Measurements from ENCODE around the gene FIG4. TPM values are rescaled to one million over a fixed set of nuclear protein-coding genes. Genes with fewer than 3 reads are reported as not detected.

FIG4 gene
- total and polyA plus RNA-seq, 2 of the 13 experiments (the other 11 are each of a cell fraction or from before 2014, with no cell fraction given): 5.5 to 7.9 TPM

DNA sequence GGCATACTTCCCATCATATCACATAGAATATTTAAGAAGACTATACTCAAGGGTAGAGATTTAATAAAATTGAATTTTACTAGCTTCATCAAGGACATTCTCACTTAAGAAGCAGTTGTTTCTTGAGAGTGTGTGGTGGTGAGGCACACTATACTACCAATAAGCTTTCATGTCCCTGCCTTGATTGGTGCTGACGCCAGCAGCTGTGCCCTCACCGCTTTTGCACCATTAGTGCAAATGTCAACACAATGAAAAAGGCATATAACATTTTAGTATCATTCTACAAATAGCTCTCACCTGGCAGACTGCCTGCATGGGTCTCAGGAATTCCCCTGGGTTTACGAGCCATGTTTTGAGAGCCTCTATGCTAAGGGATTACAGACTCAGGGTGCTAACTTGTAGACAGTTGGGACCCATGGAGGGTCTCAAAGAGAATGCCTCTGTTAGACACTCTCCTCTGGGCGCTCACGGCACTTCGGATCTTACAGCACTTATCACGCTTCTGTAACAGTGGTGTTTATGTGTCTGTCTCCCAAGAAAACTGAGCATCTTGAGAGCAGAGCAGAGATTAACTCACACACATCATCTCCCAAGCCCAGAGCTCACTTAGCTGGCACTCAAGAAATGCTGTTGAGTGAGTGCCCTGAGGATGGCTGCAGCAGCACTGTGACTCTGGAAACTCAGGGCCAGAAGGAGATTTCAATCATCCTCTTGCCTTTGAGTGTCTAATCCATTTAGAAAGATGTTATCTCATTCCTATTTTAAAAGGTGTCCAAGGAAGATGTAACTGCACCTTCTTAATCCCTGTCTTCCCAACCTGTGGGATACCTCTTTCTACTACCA lies 143.7 kb downstream of the FIG4 start (continued):
- TF ChIP-seq, protein P1, sequence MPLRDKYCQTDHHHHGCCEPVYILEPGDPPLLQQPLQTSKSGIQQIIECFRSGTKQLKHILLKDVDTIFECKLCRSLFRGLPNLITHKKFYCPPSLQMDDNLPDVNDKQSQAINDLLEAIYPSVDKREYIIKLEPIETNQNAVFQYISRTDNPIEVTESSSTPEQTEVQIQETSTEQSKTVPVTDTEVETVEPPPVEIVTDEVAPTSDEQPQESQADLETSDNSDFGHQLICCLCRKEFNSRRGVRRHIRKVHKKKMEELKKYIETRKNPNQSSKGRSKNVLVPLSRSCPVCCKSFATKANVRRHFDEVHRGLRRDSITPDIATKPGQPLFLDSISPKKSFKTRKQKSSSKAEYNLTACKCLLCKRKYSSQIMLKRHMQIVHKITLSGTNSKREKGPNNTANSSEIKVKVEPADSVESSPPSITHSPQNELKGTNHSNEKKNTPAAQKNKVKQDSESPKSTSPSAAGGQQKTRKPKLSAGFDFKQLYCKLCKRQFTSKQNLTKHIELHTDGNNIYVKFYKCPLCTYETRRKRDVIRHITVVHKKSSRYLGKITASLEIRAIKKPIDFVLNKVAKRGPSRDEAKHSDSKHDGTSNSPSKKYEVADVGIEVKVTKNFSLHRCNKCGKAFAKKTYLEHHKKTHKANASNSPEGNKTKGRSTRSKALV (CRISPR knock-in tag; IDR thresholded peaks at IDR 0.05): no peak
- no peak for TF ChIP-seq ZNF160 (CRISPR knock-in tag; IDR thresholded peaks at IDR 0.05)

DNA sequence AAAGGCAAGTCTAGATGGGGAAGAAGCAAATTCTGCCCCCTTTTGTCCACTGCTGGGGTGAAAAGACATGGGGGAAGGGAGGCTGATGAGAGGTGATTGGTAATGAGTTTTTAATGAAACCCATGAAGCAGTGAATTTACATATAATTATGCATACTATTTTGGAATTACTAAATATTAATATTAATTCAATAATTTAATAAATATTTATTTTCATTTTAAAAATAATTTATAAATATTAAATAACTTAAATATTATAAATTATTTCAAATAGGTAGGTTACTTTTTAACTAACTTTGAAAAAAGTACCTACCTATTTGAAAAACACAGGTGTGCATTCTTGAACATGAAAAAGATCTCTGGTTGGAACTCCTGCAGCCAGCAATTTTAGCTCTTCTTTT lies 148.9 kb downstream of the FIG4 start:
- DNase-seq (ENCODE audit: low spot score) (no peak), ATAC-seq (no peak), FAIRE-seq (no peak)
- Histone ChIP-seq H3K4me2 (ENCODE audit: low read depth, low read length) (no peak overlapping the region), H3K27ac (ENCODE audit: extremely low read length, insufficient read depth, low read length) (no peak overlapping the region), H3K36me3 (replicated peaks in 1 of 2; ENCODE audit: control insufficient read depth in 1 of 2, insufficient read depth in 2 of 2, low read length in 2 of 2) (no peaks in the 10 kb centered on the region), H3K4me1 (ENCODE audit: insufficient read depth, low read length) (no peaks in the 10 kb centered on the region), H4K20me1 (ENCODE audit: insufficient read depth, low read length) (no peaks in the 10 kb centered on the region), H2AFZ (ENCODE audit: low read length) (no peak overlapping the region), H3K4me3 (replicated peaks in 1 of 3; ENCODE audit: insufficient read depth in 1 of 3, low read depth in 2 of 3, low read length in 3 of 3) (no peak overlapping the region), H3K9me3 (ENCODE audit: low read length) (no peaks in the 10 kb centered on the region), H3K79me2 (ENCODE audit: insufficient read depth, low read length) (no peaks in the 10 kb centered on the region), H3K27me3 (ENCODE audit: control insufficient read depth in 1 of 2, insufficient read depth in 2 of 2, low read length in 2 of 2) (no peaks in the 10 kb centered on the region), H3K9ac (ENCODE audit: insufficient read depth, low read depth, low read length) (no peak overlapping the region)
- ChIA-PET CTCF (ENCODE audit: low intra/inter-chr PET ratio, low total read pairs) (no interaction called here), POLR2A (no interaction called here)
- intact Hi-C loops (cut with micrococcal nuclease; ENCODE audit: unreplicated experiment) (no loop called here), in situ Hi-C loops (cut with HindIII; ENCODE audit: extremely low pct_ligation_motif_present, low pct_unique_long_range_greater_than_20kb) (no loop called here)
- BruUV-seq (replicated peaks): no TSS peak
- TF ChIP-seq IKZF1 (IDR thresholded peaks at IDR 0.05) (no peak), ZNF891 (CRISPR knock-in tag; IDR thresholded peaks at IDR 0.05) (no peak), ZNF256 (CRISPR knock-in tag; conservative IDR thresholded peaks at IDR 0.05) (no peak), TBX2 (CRISPR knock-in tag; IDR thresholded peaks at IDR 0.05; ENCODE audit: borderline replicate concordance) (no peak), ZNF7 (CRISPR knock-in tag; IDR thresholded peaks at IDR 0.05) (no peak), ONECUT2 (CRISPR knock-in tag; IDR thresholded peaks at IDR 0.05) (no peak), BRD4 (CRISPR knock-in tag; IDR thresholded peaks at IDR 0.05) (no peak), U2AF1 (optimal IDR thresholded peaks at IDR 0.05; ENCODE audit: low read depth, low read length) (no peak), ZNF709 (CRISPR knock-in tag; IDR thresholded peaks at IDR 0.05) (no peak), KDM4B (CRISPR knock-in tag; IDR thresholded peaks at IDR 0.05) (no peak), AKAP8 (CRISPR knock-in tag; IDR thresholded peaks at IDR 0.05) (no peak), HIVEP1 (CRISPR knock-in tag; IDR thresholded peaks at IDR 0.05) (no peak), KAT8 (CRISPR knock-in tag; IDR thresholded peaks at IDR 0.05) (no peak), ZMYM4 (CRISPR knock-in tag; IDR thresholded peaks at IDR 0.05) (no peak)
- TF ChIP-seq, protein P2, sequence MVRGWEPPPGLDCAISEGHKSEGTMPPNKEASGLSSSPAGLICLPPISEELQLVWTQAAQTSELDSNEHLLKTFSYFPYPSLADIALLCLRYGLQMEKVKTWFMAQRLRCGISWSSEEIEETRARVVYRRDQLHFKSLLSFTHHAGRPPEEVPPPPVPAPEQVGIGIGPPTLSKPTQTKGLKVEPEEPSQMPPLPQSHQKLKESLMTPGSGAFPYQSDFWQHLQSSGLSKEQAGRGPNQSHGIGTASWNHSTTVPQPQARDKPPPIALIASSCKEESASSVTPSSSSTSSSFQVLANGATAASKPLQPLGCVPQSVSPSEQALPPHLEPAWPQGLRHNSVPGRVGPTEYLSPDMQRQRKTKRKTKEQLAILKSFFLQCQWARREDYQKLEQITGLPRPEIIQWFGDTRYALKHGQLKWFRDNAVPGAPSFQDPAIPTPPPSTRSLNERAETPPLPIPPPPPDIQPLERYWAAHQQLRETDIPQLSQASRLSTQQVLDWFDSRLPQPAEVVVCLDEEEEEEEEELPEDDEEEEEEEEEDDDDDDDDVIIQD (CRISPR knock-in tag; IDR thresholded peaks at IDR 0.05; ENCODE audit: low read depth): no peak
- TF ChIP-seq, protein P3, sequence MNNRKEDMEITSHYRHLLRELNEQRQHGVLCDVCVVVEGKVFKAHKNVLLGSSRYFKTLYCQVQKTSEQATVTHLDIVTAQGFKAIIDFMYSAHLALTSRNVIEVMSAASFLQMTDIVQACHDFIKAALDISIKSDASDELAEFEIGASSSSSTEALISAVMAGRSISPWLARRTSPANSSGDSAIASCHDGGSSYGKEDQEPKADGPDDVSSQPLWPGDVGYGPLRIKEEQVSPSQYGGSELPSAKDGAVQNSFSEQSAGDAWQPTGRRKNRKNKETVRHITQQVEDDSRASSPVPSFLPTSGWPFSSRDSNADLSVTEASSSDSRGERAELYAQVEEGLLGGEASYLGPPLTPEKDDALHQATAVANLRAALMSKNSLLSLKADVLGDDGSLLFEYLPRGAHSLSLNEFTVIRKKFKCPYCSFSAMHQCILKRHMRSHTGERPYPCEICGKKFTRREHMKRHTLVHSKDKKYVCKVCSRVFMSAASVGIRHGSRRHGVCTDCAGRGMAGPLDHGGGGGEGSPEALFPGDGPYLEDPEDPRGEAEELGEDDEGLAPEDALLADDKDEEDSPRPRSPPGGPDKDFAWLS (CRISPR knock-in tag; IDR thresholded peaks at IDR 0.05; ENCODE audit: borderline replicate concordance): no peak
- TF ChIP-seq, protein P4, sequence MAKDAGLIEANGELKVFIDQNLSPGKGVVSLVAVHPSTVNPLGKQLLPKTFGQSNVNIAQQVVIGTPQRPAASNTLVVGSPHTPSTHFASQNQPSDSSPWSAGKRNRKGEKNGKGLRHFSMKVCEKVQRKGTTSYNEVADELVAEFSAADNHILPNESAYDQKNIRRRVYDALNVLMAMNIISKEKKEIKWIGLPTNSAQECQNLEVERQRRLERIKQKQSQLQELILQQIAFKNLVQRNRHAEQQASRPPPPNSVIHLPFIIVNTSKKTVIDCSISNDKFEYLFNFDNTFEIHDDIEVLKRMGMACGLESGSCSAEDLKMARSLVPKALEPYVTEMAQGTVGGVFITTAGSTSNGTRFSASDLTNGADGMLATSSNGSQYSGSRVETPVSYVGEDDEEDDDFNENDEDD (CRISPR knock-in tag; IDR thresholded peaks at IDR 0.05; ENCODE audit: borderline replicate concordance): no peak

Data from HepG2 (cell line).